ENCODE measurements around the gene NCOA3. TPM values are rescaled to one million over a fixed set of nuclear protein-coding genes. Genes with fewer than 3 reads are reported as not detected.
A peak's percentile ranks its signal among the peaks of the same experiment; 100 is the strongest.

NCOA3 gene
- total RNA-seq, 1 donor from 2014 or later = 37.3 TPM

DNA sequence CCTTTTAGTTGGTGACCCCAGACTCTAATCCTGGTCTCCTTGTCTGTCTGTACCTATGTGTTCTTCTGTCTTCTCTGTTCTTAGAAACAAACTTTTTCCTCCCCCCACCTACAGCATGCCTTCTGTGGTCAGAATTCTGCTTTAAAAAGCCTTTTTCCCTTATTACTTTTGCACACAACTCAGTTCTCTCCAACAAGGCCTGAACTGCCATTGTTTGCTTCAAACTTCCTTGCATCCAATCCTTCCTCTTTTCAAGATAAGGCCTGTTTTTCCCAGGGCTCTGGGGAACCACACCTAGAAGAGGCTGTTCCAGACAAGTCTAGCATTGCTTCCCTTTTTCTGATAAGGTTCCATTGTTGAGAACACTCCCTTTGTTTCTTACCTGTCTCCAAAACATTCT, 22.2 kb upstream of the NCOA3 start:
- H3K27ac Mint-ChIP-seq = peak overlapping the region; percentile 36
- no peaks in the 10 kb centered on the region for H3K36me3 Mint-ChIP-seq
- peaks cover 4% of the 10 kb centered on the region for H3K4me1 Mint-ChIP-seq (ENCODE audit: unreplicated experiment)
- no peak for DNase-seq (ENCODE audit: extremely low spot score, unreplicated experiment)
- H3K9me3 Mint-ChIP-seq = no peaks in the 10 kb centered on the region
- TF ChIP-seq, protein P1, sequence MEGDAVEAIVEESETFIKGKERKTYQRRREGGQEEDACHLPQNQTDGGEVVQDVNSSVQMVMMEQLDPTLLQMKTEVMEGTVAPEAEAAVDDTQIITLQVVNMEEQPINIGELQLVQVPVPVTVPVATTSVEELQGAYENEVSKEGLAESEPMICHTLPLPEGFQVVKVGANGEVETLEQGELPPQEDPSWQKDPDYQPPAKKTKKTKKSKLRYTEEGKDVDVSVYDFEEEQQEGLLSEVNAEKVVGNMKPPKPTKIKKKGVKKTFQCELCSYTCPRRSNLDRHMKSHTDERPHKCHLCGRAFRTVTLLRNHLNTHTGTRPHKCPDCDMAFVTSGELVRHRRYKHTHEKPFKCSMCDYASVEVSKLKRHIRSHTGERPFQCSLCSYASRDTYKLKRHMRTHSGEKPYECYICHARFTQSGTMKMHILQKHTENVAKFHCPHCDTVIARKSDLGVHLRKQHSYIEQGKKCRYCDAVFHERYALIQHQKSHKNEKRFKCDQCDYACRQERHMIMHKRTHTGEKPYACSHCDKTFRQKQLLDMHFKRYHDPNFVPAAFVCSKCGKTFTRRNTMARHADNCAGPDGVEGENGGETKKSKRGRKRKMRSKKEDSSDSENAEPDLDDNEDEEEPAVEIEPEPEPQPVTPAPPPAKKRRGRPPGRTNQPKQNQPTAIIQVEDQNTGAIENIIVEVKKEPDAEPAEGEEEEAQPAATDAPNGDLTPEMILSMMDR (conservative IDR thresholded peaks at IDR 0.05) = no peak
- H3K27me3 Mint-ChIP-seq = no peaks in the 10 kb centered on the region
- no peak overlapping the region for H3K4me3 Mint-ChIP-seq

DNA sequence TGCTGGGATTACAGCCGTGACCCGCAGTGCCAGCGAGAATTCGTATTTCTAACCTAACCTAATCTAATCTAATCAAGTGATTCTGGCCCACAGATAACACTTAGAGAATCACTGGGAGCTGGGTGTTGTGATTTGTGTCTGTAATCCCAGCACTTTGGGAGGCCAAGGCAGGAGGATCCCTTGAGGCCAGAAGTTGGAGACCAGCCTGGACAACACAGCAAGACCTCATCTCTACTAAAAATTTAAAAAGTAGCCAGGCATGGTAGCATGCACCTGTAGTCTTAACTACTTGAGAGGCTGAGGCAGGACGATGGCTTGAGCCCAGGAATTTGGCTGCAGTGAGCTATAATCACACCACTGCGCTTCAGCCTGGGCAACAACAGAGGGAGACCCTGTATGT, 21.4 kb upstream of the NCOA3 start:
- Mint-ChIP-seq H3K36me3 (no peaks in the 10 kb centered on the region), H3K27me3 (no peaks in the 10 kb centered on the region), H3K9me3 (no peaks in the 10 kb centered on the region), H3K4me1 (ENCODE audit: unreplicated experiment) (peaks cover 4% of the 10 kb centered on the region), H3K4me3 (no peak overlapping the region), H3K27ac (no peak overlapping the region)
- TF ChIP-seq, protein P1 (conservative IDR thresholded peaks at IDR 0.05) = no peak
- DNase-seq (ENCODE audit: extremely low spot score, unreplicated experiment) = no peak

DNA sequence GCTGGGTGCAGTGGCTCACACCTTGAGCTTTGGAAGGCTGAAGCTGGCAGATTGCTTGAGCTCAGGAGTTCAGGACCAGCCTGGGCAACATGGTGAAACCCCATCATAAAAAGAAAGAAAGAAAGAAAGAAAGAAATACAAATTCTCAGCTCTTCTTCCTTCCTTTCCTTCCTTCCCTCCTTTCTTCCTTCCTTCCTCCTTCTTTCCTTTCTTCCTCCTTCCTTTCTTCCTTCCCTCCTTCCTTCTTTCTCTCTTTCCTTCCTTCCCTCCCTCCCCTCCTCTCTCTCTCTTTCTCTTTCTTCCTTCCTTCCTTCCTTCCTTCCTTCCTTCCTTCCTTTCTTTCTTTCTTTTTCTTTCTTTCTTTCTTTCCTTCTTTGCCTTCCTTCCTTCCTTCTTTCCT, 21.0 kb upstream of the NCOA3 start:
- DNase-seq (ENCODE audit: extremely low spot score, unreplicated experiment) = no peak
- H3K27me3 Mint-ChIP-seq = no peaks in the 10 kb centered on the region
- H3K36me3 Mint-ChIP-seq = no peaks in the 10 kb centered on the region
- no peaks in the 10 kb centered on the region for H3K9me3 Mint-ChIP-seq
- H3K27ac Mint-ChIP-seq = no peak overlapping the region
- H3K4me3 Mint-ChIP-seq = no peak overlapping the region
- TF ChIP-seq, protein P1 (conservative IDR thresholded peaks at IDR 0.05) = no peak
- H3K4me1 Mint-ChIP-seq (ENCODE audit: unreplicated experiment) = peaks cover 4% of the 10 kb centered on the region

DNA sequence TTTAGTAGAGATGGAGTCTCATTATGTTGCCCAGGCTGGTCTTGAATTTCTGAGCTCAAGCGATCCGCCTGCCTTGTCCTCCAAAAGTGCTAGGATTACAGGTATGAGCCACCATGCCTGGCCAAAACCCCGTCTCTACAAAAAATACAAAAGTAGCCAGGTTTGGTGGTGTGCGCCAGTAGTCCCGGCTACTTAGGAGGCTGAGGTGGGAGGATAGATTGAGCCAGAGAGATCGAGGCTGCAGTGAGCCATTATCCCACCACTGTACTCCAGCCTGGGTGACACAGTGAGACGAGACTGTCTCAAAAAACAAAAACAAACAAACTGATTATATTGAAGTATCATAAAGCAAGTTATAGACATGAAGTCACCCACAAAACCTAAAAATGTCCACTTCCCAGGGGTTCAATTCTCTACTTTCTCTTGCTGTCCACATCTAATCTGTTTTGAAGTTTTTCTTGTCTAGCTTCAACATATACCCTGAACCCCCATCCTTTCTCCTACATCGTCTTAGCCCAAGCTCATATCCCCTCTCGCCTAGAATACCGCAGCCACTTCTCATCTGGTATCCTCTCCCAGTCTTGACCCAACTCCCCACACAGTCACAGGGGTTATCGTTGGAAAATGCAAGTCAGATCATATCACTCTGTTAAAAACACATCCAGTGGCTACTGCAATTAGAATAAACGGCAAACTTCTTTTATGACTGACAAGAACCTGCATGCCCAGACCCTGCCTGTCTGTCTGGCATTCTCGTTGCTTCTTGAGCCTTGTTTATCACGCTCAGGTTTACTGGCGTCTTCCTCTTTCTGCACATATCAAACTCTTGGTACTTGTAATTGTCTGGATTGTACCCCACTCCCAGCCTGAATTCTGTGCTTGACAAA, 20.1 kb upstream of the NCOA3 start:
- H3K4me3 Mint-ChIP-seq = no peak overlapping the region
- DNase-seq (ENCODE audit: extremely low spot score, unreplicated experiment) = no peak
- no peaks in the 10 kb centered on the region for H3K27me3 Mint-ChIP-seq
- H3K9me3 Mint-ChIP-seq = no peaks in the 10 kb centered on the region
- H3K27ac Mint-ChIP-seq = peak overlapping the region; percentile 1
- no peaks in the 10 kb centered on the region for H3K36me3 Mint-ChIP-seq
- H3K4me1 Mint-ChIP-seq (ENCODE audit: unreplicated experiment) = peaks cover 4% of the 10 kb centered on the region
- TF ChIP-seq, protein P1 (conservative IDR thresholded peaks at IDR 0.05) = no peak

DNA sequence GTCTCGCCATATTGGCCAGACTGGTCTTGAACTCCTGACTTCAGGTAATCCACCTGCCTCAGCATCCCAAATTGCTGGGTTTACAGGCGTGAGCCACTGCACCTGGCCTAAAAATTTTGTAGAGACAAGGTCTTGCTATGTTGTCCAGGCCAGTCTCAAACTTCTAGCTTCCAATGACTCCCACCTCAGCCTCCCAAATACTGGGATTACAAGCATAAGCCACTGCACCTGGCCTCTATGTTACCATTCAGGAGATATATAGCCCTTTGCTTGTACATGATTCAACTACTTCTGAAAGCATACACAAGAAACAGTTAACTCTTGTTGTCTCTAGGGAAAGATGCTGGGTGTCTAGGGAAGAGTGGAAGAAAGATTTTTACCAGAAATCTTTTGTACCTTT, 19.0 kb upstream of the NCOA3 start:
- TF ChIP-seq, protein P1 (conservative IDR thresholded peaks at IDR 0.05) = no peak
- no peak overlapping the region for H3K4me3 Mint-ChIP-seq

More for the DNA sequence above, 19.0 kb upstream of the NCOA3 start:
- H3K36me3 Mint-ChIP-seq = no peaks in the 10 kb centered on the region
- no peaks in the 10 kb centered on the region for H3K9me3 Mint-ChIP-seq
- H3K4me1 Mint-ChIP-seq (ENCODE audit: unreplicated experiment) = peaks cover 13% of the 10 kb centered on the region
- H3K27ac Mint-ChIP-seq = no peak overlapping the region
- H3K27me3 Mint-ChIP-seq = no peaks in the 10 kb centered on the region
- DNase-seq (ENCODE audit: extremely low spot score, unreplicated experiment) = no peak

All from type B pancreatic cell (in vitro differentiated cells).